Stimulated activated CD8-positive, alpha-beta memory T cell treated with anti-CD3 and anti-CD28 coated beads, Interleukin-15, amount 100 ng/mL, for 24 hours (primary cell): ENCODE results near the gene SPOCK1.
"Not testable (repeated sequence)": the region's sequence is repeated elsewhere in the genome, so short reads cannot be mapped to it uniquely, and the experiment has no call there.

ENCODE experiments used
- DNase-seq: peaks from one replicate; pipeline ENCODE4 v3.0.0-alpha.2; 2020; ENCODE audit warnings: low read depth

Gene SPOCK1

GRCh38 chr5:137263371-137264005 lies 235.6 kb downstream of the SPOCK1 start:
- no peak for DNase-seq

GRCh38 chr5:137262818-137263217 lies 236.3 kb downstream of the SPOCK1 start:
- no peak for DNase-seq

- no peak for DNase-seq
Observed at GRCh38 chr5:137260820-137261695, 238.1 kb downstream of the SPOCK1 start.

- not testable (repeated sequence) for DNase-seq
Observed at GRCh38 chr5:137259115-137259514, 240.0 kb downstream of the SPOCK1 start.

GRCh38 chr5:137254119-137255090 lies 244.7 kb downstream of the SPOCK1 start:
- no peak for DNase-seq

GRCh38 chr5:137252512-137252911 lies 246.6 kb downstream of the SPOCK1 start:
- no peak for DNase-seq

GRCh38 chr5:137250421-137250820 lies 248.7 kb downstream of the SPOCK1 start:
- DNase-seq, result no peak

GRCh38 chr5:137248527-137248926 lies 250.6 kb downstream of the SPOCK1 start:
- DNase-seq, result no peak

GRCh38 chr5:137245438-137245837 lies 253.7 kb downstream of the SPOCK1 start:
- no peak for DNase-seq

GRCh38 chr5:137240285-137240684 lies 258.8 kb downstream of the SPOCK1 start:
- no peak for DNase-seq

- no peak for DNase-seq
Observed at GRCh38 chr5:137236849-137237507, 262.1 kb downstream of the SPOCK1 start.

GRCh38 chr5:137236252-137236651 lies 262.9 kb downstream of the SPOCK1 start:
- DNase-seq, result no peak

- DNase-seq, result no peak
Observed at GRCh38 chr5:137234973-137235943, 263.9 kb downstream of the SPOCK1 start.

- DNase-seq, result no peak
Observed at GRCh38 chr5:137233726-137234125, 265.4 kb downstream of the SPOCK1 start.

- DNase-seq, result not testable (repeated sequence)
Observed at GRCh38 chr5:137233304-137233703, 265.8 kb downstream of the SPOCK1 start.

- no peak for DNase-seq
Observed at GRCh38 chr5:137231540-137231939, 267.6 kb downstream of the SPOCK1 start.

- no peak for DNase-seq
Observed at GRCh38 chr5:137228816-137229215, 270.3 kb downstream of the SPOCK1 start.

- no peak for DNase-seq
Observed at GRCh38 chr5:137226081-137226480, 273.0 kb downstream of the SPOCK1 start.

- no peak for DNase-seq
Observed at GRCh38 chr5:137223324-137224295, 275.5 kb downstream of the SPOCK1 start.
